SKM-1 treated with dmso at 0.1 percent for 144 hours (cell line): ENCODE measurements around the gene FANCI.
"Not testable (repeated sequence)": the region's sequence is repeated elsewhere in the genome, so short reads cannot be mapped to it uniquely, and the experiment has no call there.

Experiments used
- DNase-seq: peaks from one replicate; lab custom pipeline; 2025; ENCODE audit not compliant: unreplicated experiment; lab: John Stamatoyannopoulos, UW

The FANCI gene

GRCh38 chr15:89221543-89221942 lies 22.2 kb upstream of the FANCI start, which contains the start of gene RLBP1:
TSS of gene RLBP1 (minus strand) at chr15:89221579. CDS start at chr15:89218975, 2,604 bp downstream.
- no peak for DNase-seq

- DNase-seq, result no peak
These were observed 18.2 kb upstream of the FANCI start for GRCh38 chr15:89225588-89225987.

- DNase-seq, result no peak
These were observed 17.2 kb upstream of the FANCI start for GRCh38 chr15:89226359-89227221.

- DNase-seq, result no peak
These were observed 16.4 kb upstream of the FANCI start for GRCh38 chr15:89227425-89227824.

GRCh38 chr15:89230277-89230676 lies 13.5 kb upstream of the FANCI start:
- no peak for DNase-seq

GRCh38 chr15:89231832-89232231 lies 11.9 kb upstream of the FANCI start:
- no peak for DNase-seq

GRCh38 chr15:89239883-89240810 lies 3.6 kb upstream of the FANCI start:
- DNase-seq, result not testable (repeated sequence)

- DNase-seq, result no peak
These were observed 611 bp upstream of the FANCI start for GRCh38 chr15:89243046-89243690.

- DNase-seq, result no peak
These were observed 760 bp downstream of the FANCI start for GRCh38 chr15:89244574-89244903.

GRCh38 chr15:89247446-89247845 lies 3.7 kb downstream of the FANCI start:
- no peak for DNase-seq

GRCh38 chr15:89248584-89248983 lies 4.8 kb downstream of the FANCI start:
- DNase-seq, result no peak

- not testable (repeated sequence) for DNase-seq
These were observed 6.4 kb downstream of the FANCI start for GRCh38 chr15:89250142-89250541.

- not testable (repeated sequence) for DNase-seq
These were observed 33.5 kb downstream of the FANCI start for GRCh38 chr15:89277281-89277680.

GRCh38 chr15:89278307-89278706 lies 34.5 kb downstream of the FANCI start:
- no peak for DNase-seq

- DNase-seq, result no peak
These were observed 38.9 kb downstream of the FANCI start for GRCh38 chr15:89282631-89283030.

GRCh38 chr15:89283201-89283600 lies 39.4 kb downstream of the FANCI start:
- no peak for DNase-seq

- no peak for DNase-seq
These were observed 48.2 kb downstream of the FANCI start for GRCh38 chr15:89291934-89292438.

- DNase-seq, result no peak
These were observed 49.2 kb downstream of the FANCI start for GRCh38 chr15:89293012-89293411.

- DNase-seq, result no peak
These were observed 56.1 kb downstream of the FANCI start for GRCh38 chr15:89299896-89300295.

GRCh38 chr15:89301304-89302089 lies 57.7 kb downstream of the FANCI start:
- DNase-seq, result no peak
